ENCODE results near the gene SAMD4B. TPM values are rescaled to one million over a fixed set of nuclear protein-coding genes. Genes with fewer than 3 reads are reported as not detected.

The SAMD4B gene
- total and polyA plus RNA-seq, 9 of the 15 experiments (the other 6 are each of a cell fraction or from before 2014, with no cell fraction given): 3.4 to 90.5 (median 38.0) TPM

DNA sequence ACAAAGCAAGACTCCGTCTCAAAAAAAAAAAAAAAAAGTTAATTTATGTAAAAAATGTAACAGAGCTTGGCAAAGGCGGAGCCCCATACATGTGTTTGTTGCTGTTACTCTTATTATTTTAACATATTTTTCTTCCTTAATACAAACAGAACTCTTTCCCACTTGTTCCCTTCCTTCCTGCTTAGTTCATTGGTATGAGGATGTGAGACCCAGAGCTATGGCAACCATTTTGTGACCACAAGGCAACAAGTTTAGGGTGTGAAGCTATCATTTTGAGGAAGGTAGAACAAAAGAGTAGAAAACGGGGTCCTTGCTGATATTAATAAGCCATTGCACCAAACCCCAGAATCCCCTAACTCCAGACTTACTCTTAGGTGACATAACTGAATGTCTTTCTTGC lies 40.7 kb upstream of the SAMD4B start:
- Histone ChIP-seq H3K9me1 (ENCODE audit: control insufficient read depth, insufficient read depth, low read length) (no peaks in the 10 kb centered on the region), H3K4me1 (replicated peaks in 1 of 2; ENCODE audit: control insufficient read depth in 2 of 2, insufficient read depth in 2 of 2, low read length in 2 of 2) (peaks cover 15% of the 10 kb centered on the region in 2 experiments), H3K36me3 (ENCODE audit: control insufficient read depth, insufficient read depth, low read length) (no peaks in the 10 kb centered on the region), H3K27me3 (ENCODE audit: control insufficient read depth in 2 of 2, insufficient read depth in 2 of 2, low read length in 2 of 2) (peaks cover 0 to 4% of the 10 kb centered on the region in 2 experiments; a peak in 1 of 5 replicates), H3K79me2 (ENCODE audit: control insufficient read depth, insufficient read depth, low read length) (no peaks in the 10 kb centered on the region), H3K4me2 (ENCODE audit: insufficient read depth, low read length) (no peak overlapping the region), H3K4me3 (no peak overlapping the region), H4K20me1 (replicated peaks; ENCODE audit: control insufficient read depth, insufficient read depth, low read length) (no peaks in the 10 kb centered on the region), H2AFZ (ENCODE audit: low read depth, low read length) (no peak overlapping the region), H3K27ac (ENCODE audit: extremely low read depth, low read depth, low read length) (no peak overlapping the region), H3K9me3 (replicated peaks; ENCODE audit: control insufficient read depth, insufficient read depth, low read depth, low read length) (no peaks in the 10 kb centered on the region), H3K9ac (ENCODE audit: insufficient read depth in 1 of 2, low read depth in 2 of 2, low read length in 2 of 2) (no peak overlapping the region)
- no peak for DNase-seq (ENCODE audit: extremely low read depth in 1 of 4, low spot score in 3 of 4)
- no peak for ATAC-seq
- CTCF ChIA-PET (ENCODE audit: low intra/inter-chr PET ratio): interaction anchor here (0.7 kb wide), 1 partner anchor 944 kb away, joined by 4 read pairs; no protein-coding TSS in a partner anchor
- in situ Hi-C loops (cut with MboI) (no loop called here), intact Hi-C loops (cut with micrococcal nuclease) (loop anchor here (10.0 kb wide), 1 partner anchor 47 kb away; no protein-coding TSS in a partner anchor)
- no peak for FAIRE-seq
- POLR2A ChIA-PET: interaction anchor here (0.9 kb wide), 1 partner anchor 9 kb away, joined by 3 read pairs; no protein-coding TSS in a partner anchor
- BruUV-seq (replicated peaks): no TSS peak
- WGBS (ENCODE audit: insufficient coverage, low coverage, missing lambda C conversion rate): 11% methylated on average over 3 of the region's 3 CpGs
- peak; percentile 67 for TF ChIP-seq RBM25 (IDR thresholded peaks at IDR 0.05; ENCODE audit: low read depth, low read length, severe bottlenecking)
- no peak for TF ChIP-seq SIX5 (IDR thresholded peaks at IDR 0.05; ENCODE audit: borderline replicate concordance in 1 of 2, insufficient read depth in 1 of 2, low read depth in 1 of 2, low read length in 2 of 2)
- no peak for TF ChIP-seq RBM22 (IDR thresholded peaks at IDR 0.05; ENCODE audit: low read depth, low read length, poor library complexity, severe bottlenecking)
- TF ChIP-seq KDM1A (IDR thresholded peaks at IDR 0.05): no peak
- TF ChIP-seq ZNF79 (CRISPR knock-in tag; IDR thresholded peaks at IDR 0.05; ENCODE audit: low read depth): no peak
- peak in 1 of 3 experiments; percentile 30 for TF ChIP-seq YY1 (IDR thresholded peaks at IDR 0.05; ENCODE audit: borderline replicate concordance in 1 of 3, control insufficient read depth in 1 of 3, extremely low read depth in 1 of 3, insufficient read depth in 3 of 3, insufficient read length in 1 of 3, insufficient replicate concordance in 2 of 3, low read depth in 1 of 3, low read length in 2 of 3)

Measured in K562 (cell line).